DND-41 (cell line): ENCODE results near the gene LIMS2.

ENCODE experiments used
- ATAC-seq: fragments of 200-7000 bp; cut with Tn5 transposase; 3 replicates; pipeline ENCODE4 v1.9.1; 2021; ENCODE audit warnings: low read depth; ENCODE audit not compliant: insufficient read depth
- DNase-seq: peaks from one replicate; pipeline ENCODE4 v3.0.0-alpha.2; 2020
- H2AFZ ChIP-seq: 2 replicates; pipeline ENCODE4 v1.6.0; 2012; ENCODE audit warnings: low read depth, low read length
- H3K27ac ChIP-seq: 2 replicates; pipeline ENCODE4 v1.5.1; 2012; ENCODE audit warnings: low read length, inconsistent platforms
- H3K27me3 ChIP-seq: fragments of 200-600 bp; sonication (generic); 2 replicates; pipeline ENCODE4 v1.6.0; 2012; ENCODE audit warnings: low read length, mild to moderate bottlenecking, inconsistent platforms; ENCODE audit not compliant: insufficient read depth, poor library complexity
- H3K36me3 ChIP-seq: 2 replicates; pipeline ENCODE4 v1.5.1; 2012; ENCODE audit warnings: low read length, inconsistent platforms; ENCODE audit not compliant: insufficient read depth
- H3K4me1 ChIP-seq: 2 replicates; pipeline ENCODE4 v1.5.1; 2012; ENCODE audit warnings: mild to moderate bottlenecking, low read length; ENCODE audit not compliant: insufficient read depth
- H3K4me2 ChIP-seq: 2 replicates; pipeline ENCODE4 v1.6.0; 2012; ENCODE audit warnings: mild to moderate bottlenecking, moderate library complexity, low read length, inconsistent platforms; ENCODE audit not compliant: insufficient read depth
- H3K4me3 ChIP-seq, 2 experiments: fragments of 200-600 bp in 1 of 2; shearing (Covaris generic) in 1 of 2; 2 replicates each; pipeline ENCODE4 v1.5.1; 2012 to 2016; ENCODE audit warnings: inconsistent platforms in 2 of 2, low read length in 2 of 2, mild to moderate bottlenecking in 2 of 2, low read depth in 1 of 2, moderate library complexity in 1 of 2
- H3K79me2 ChIP-seq: 2 replicates; pipeline ENCODE4 v1.6.0; 2012; ENCODE audit warnings: low read length, inconsistent platforms; ENCODE audit not compliant: insufficient read depth
- H3K9ac ChIP-seq: 2 replicates; pipeline ENCODE4 v1.6.0; 2012; ENCODE audit warnings: low read depth, mild to moderate bottlenecking, inconsistent platforms, low read length, moderate library complexity
- H3K9me3 ChIP-seq: 2 replicates; pipeline ENCODE4 v1.5.1; 2012; ENCODE audit warnings: low read length, moderate library complexity, mild to moderate bottlenecking, inconsistent platforms; ENCODE audit not compliant: insufficient read depth, severe bottlenecking
- H4K20me1 ChIP-seq: 2 replicates; pipeline ENCODE4 v1.6.0; 2012; ENCODE audit warnings: low read length; ENCODE audit not compliant: insufficient read depth
- EZH2 ChIP-seq: IDR thresholded peaks from 3 replicates; pipeline ENCODE4 v1.6.1; 2012; ENCODE audit warnings: borderline replicate concordance, low read depth, mild to moderate bottlenecking, moderate library complexity, low read length, inconsistent platforms; ENCODE audit not compliant: severe bottlenecking
- TF ChIP-seq, protein P1 (sequence below): IDR thresholded peaks from 2 replicates; pipeline ENCODE4 v1.5.1; 2012; ENCODE audit warnings: borderline replicate concordance, low read length, moderate library complexity, mild to moderate bottlenecking; ENCODE audit not compliant: poor library complexity, severe bottlenecking; ENCODE audit errors: extremely low read depth

LIMS2 gene

DNA sequence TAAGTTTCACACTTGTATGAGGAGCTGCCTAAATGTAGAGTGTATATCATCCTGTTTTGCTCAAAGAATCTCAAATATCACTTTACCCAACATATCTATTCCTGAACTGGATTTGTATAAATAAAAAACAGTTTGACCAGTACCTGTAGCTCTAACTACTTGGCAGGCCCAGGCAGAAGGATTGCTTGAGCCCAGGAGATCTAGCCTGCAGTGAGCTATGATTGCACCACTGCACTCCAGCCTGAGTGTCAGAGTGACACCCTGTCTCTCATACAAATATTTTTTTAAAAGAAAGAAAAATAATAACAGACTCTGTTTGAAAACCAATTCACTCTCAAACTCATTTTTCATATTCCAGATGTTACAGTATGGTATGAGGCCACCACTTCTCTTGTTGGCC, 7.7 kb upstream of the LIMS2 start:
- Histone ChIP-seq H4K20me1 (no peaks in the 10 kb centered on the region), H2AFZ (no peak overlapping the region), H3K36me3 (no peaks in the 10 kb centered on the region), H3K79me2 (no peaks in the 10 kb centered on the region), H3K4me1 (no peaks in the 10 kb centered on the region), H3K9ac (no peak overlapping the region), H3K27ac (no peak overlapping the region), H3K9me3 (peaks cover 2% of the 10 kb centered on the region), H3K4me3 (no peak overlapping the region), H3K27me3 (no peaks in the 10 kb centered on the region), H3K4me2 (no peak overlapping the region)
- TF ChIP-seq, protein P1, sequence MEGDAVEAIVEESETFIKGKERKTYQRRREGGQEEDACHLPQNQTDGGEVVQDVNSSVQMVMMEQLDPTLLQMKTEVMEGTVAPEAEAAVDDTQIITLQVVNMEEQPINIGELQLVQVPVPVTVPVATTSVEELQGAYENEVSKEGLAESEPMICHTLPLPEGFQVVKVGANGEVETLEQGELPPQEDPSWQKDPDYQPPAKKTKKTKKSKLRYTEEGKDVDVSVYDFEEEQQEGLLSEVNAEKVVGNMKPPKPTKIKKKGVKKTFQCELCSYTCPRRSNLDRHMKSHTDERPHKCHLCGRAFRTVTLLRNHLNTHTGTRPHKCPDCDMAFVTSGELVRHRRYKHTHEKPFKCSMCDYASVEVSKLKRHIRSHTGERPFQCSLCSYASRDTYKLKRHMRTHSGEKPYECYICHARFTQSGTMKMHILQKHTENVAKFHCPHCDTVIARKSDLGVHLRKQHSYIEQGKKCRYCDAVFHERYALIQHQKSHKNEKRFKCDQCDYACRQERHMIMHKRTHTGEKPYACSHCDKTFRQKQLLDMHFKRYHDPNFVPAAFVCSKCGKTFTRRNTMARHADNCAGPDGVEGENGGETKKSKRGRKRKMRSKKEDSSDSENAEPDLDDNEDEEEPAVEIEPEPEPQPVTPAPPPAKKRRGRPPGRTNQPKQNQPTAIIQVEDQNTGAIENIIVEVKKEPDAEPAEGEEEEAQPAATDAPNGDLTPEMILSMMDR: no peak
- TF ChIP-seq EZH2: no peak
- ATAC-seq (no peak), DNase-seq (no peak)

DNA sequence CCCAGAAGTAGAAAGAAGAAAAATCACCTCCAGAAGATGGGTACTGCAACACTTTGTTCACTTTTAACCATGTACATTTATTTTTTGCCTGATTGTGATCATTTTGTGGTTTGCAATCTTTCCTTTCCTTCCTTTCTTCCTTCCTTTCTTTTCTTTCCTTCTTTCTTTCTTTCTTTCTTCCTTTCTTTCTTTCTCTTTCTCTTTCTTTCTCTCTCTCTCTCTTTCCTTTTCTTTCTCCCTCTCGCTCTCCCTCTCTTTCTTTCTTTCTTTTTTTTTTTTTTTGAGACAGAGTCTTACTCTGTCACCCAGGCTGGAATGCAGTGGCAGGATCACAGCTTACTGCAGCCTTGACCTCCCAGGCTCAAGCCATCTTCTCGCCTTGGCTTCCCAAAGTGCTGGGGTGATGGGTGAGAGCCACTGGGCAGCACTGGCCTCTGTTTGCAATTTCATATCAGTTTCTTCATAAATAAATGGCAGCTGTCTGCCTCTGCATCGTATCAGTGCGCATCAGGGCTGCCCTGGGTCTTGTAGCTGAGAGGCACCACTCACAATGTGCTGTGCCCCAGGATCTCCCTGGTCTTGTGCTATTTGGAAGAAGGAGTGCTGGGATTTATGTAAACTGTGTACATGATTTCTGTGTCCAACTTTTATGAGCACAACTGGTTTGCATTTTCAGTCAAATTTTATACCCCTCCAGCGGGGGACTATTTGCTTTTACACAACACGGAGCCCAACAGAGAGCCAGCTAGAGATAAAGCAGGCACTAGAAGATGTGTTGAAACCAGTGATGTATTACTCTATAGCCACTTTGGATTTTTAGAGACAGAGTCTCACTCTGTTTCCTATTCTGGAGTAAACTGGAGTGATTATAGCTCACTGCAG, 6.9 kb upstream of the LIMS2 start:
- no peak for ATAC-seq
- DNase-seq: no peak
- no peak overlapping the region for H3K4me3 ChIP-seq
- no peaks in the 10 kb centered on the region for H3K4me1 ChIP-seq
- no peak for TF ChIP-seq EZH2
- TF ChIP-seq, protein P1: no peak
- no peaks in the 10 kb centered on the region for H4K20me1 ChIP-seq
- H3K4me2 ChIP-seq: no peak overlapping the region
- H3K27me3 ChIP-seq: no peaks in the 10 kb centered on the region
- no peak overlapping the region for H3K9ac ChIP-seq
- H3K79me2 ChIP-seq: no peaks in the 10 kb centered on the region
- H3K9me3 ChIP-seq: no peaks in the 10 kb centered on the region
- H3K36me3 ChIP-seq: no peaks in the 10 kb centered on the region
- H3K27ac ChIP-seq: no peak overlapping the region
- H2AFZ ChIP-seq: no peak overlapping the region

GRCh38 chr2:127681288-127681804, 6.0 kb upstream of the LIMS2 start:
- ATAC-seq (peak; percentile 27; the same call in 1 of the 3 replicates), DNase-seq (no peak)
- Histone ChIP-seq H4K20me1 (no peaks in the 10 kb centered on the region), H3K27me3 (no peaks in the 10 kb centered on the region), H3K36me3 (no peaks in the 10 kb centered on the region), H3K4me2 (no peak overlapping the region), H3K4me1 (no peaks in the 10 kb centered on the region), H2AFZ (no peak overlapping the region), H3K4me3 (no peak overlapping the region), H3K9ac (no peak overlapping the region), H3K9me3 (no peaks in the 10 kb centered on the region), H3K27ac (no peak overlapping the region), H3K79me2 (no peaks in the 10 kb centered on the region)
- TF ChIP-seq EZH2: no peak
- TF ChIP-seq, protein P1: no peak
